Lower lobe of right lung (tissue), 2 donors: Measurements from ENCODE around the gene EDNRB. TPM values are rescaled to one million over a fixed set of nuclear protein-coding genes. Genes with fewer than 3 reads are reported as not detected.

ENCODE experiments used
- ATAC-seq, 2 donors: fragments of 200-7000 bp; cut with Tn5 transposase; one replicate each; pipeline ENCODE4 v1.9.1; 2020 to 2022; ENCODE audit warnings: mild to moderate bottlenecking in 2 of 2, moderate library complexity in 2 of 2
- DNase-seq: peaks from one replicate; pipeline ENCODE4 v3.0.0-alpha.2; 2020
- H3K27ac ChIP-seq: fragments of 200-600 bp; one replicate; pipeline ENCODE4 v1.8.0; 2022
- H3K27me3 ChIP-seq: fragments of 200-600 bp; one replicate; pipeline ENCODE4 v1.8.0; 2022; ENCODE audit warnings: low read depth
- H3K36me3 ChIP-seq: fragments of 200-600 bp; one replicate; pipeline ENCODE4 v1.8.0; 2022; ENCODE audit warnings: mild to moderate bottlenecking
- H3K4me1 ChIP-seq: fragments of 200-600 bp; one replicate; pipeline ENCODE4 v1.8.0; 2022
- H3K4me3 ChIP-seq: fragments of 200-600 bp; one replicate; pipeline ENCODE4 v1.8.0; 2022; ENCODE audit warnings: mild to moderate bottlenecking
- H3K9me3 ChIP-seq: fragments of 200-600 bp; one replicate; pipeline ENCODE4 v1.8.0; 2022
- intact Hi-C: fragments of 100-400 bp; cut with DNase I; formaldehyde crosslinking; loops from one replicate; pipeline ENCODE4 v1.11.0; 2022
- total RNA-seq: library from RNA; stranded (reverse); fragmentation: NEBNext Ultra II Directional; extraction: Animal tissue kit (Norgen Biotek cat#: 25700); gene quantifications from one replicate; pipeline ENCODE4 v1.2.1, GENCODE V29; 2021
- TF ChIP-seq, protein P1 (sequence below): fragments of 200-600 bp; IDR thresholded peaks from one replicate; pipeline ENCODE4 v1.8.0; 2022; ENCODE audit warnings: antibody characterized with exemption, mild to moderate bottlenecking
- donor health status: DM: no; HTN: yes; CAD: no; lungs with severe emphysema.

The EDNRB gene
- total RNA-seq, 1 donor from 2014 or later, result 60.7 TPM

DNA sequence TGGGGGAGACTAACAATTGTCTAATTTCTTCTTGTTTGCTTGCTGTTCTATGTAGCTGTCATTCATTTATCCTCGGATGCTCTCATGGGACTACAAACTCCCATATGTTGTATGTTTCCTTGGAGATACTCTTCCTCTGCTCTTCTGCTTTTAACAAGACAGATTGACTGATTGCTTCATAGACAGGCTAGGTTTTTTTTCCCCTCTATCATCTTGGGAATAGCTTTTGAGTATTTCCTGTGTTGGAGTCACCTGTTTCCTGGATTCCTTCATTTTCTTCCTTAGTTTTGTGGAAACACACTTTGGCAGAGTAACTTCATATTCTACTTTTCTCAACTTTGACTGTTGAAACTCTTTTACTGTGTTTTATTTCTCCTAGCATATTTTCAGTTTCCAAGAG lies 27.6 kb downstream of the EDNRB start:
- no peak overlapping the region for H3K4me3 ChIP-seq
- intact Hi-C loops, result no loop called here
- H3K27ac ChIP-seq, result no peak overlapping the region
- no peak for ATAC-seq
- H3K9me3 ChIP-seq, result no peaks in the 10 kb centered on the region
- no peak for DNase-seq
- no peaks in the 10 kb centered on the region for H3K27me3 ChIP-seq
- H3K4me1 ChIP-seq, result no peaks in the 10 kb centered on the region
- TF ChIP-seq, protein P1, sequence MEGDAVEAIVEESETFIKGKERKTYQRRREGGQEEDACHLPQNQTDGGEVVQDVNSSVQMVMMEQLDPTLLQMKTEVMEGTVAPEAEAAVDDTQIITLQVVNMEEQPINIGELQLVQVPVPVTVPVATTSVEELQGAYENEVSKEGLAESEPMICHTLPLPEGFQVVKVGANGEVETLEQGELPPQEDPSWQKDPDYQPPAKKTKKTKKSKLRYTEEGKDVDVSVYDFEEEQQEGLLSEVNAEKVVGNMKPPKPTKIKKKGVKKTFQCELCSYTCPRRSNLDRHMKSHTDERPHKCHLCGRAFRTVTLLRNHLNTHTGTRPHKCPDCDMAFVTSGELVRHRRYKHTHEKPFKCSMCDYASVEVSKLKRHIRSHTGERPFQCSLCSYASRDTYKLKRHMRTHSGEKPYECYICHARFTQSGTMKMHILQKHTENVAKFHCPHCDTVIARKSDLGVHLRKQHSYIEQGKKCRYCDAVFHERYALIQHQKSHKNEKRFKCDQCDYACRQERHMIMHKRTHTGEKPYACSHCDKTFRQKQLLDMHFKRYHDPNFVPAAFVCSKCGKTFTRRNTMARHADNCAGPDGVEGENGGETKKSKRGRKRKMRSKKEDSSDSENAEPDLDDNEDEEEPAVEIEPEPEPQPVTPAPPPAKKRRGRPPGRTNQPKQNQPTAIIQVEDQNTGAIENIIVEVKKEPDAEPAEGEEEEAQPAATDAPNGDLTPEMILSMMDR, result no peak
- no peaks in the 10 kb centered on the region for H3K36me3 ChIP-seq

DNA sequence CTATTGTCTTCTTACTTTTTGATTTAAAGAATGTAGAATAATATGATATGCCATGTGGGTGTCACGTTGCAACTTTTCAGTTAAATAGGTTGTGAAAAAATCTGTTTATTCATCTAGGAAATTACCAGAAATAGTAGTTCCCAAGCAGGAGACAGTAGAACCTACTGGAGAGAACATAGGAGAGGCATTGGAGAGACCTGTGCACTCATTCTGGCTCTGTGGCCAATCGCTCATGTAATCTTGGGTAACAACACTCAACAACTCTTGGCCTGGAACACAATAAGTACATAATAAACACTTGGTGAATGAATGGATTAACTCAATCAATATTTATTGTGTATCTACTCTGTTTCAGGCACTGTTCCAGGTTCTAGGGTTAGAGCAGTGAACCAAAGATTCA lies 35.3 kb downstream of the EDNRB start:
- no peaks in the 10 kb centered on the region for H3K4me1 ChIP-seq
- no peaks in the 10 kb centered on the region for H3K27me3 ChIP-seq
- intact Hi-C loops, result no loop called here
- peak in 1 of 2 donors; percentile 77 for ATAC-seq
- H3K9me3 ChIP-seq, result no peaks in the 10 kb centered on the region
- H3K27ac ChIP-seq, result no peak overlapping the region
- H3K36me3 ChIP-seq, result no peaks in the 10 kb centered on the region
- TF ChIP-seq, protein P1, result no peak
- H3K4me3 ChIP-seq, result no peak overlapping the region
- no peak for DNase-seq

DNA sequence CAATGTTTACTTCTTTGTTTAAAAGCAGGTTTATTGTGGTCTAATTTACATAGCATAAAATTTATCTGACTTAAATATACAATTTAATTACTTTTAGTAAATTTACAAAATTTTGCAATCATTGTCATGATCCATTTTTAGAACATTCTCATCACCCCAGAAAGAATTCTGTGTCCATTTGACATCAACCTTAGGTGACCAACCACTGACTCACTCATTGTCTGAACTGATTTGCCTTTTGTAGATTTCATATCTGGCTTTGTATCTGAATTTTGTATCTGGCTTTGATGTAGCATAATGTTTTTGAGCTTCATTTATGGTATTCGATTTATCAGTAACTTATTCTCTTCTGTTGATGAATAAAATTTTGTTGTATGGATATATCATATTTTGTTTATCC lies 40.4 kb downstream of the EDNRB start:
- Histone ChIP-seq H3K27ac (no peak overlapping the region), H3K4me1 (no peaks in the 10 kb centered on the region), H3K4me3 (no peak overlapping the region), H3K36me3 (no peaks in the 10 kb centered on the region), H3K9me3 (no peaks in the 10 kb centered on the region), H3K27me3 (no peaks in the 10 kb centered on the region)
- ATAC-seq (no peak), DNase-seq (no peak)
- intact Hi-C loops, result no loop called here
- TF ChIP-seq, protein P1, result no peak

DNA sequence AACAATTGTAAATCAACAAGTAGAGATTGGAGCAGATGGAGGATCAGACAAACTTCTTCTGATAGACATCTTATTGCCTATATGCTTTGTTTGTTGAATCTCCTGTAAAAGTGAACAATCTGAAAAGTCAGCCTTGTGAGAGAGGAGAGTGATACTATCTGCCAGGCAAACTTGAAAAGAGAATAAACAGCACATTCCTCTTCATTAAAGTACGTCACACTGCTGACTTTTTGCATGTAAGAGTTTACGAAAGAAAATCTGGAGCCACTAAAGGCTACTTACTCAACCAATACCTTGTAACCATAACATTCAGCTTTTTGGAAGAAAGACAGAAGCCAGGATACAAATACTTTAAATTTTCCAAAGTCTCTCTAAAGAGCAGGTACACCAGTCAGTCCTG lies 42.5 kb downstream of the EDNRB start:
- Histone ChIP-seq H3K4me3 (no peak overlapping the region), H3K4me1 (no peaks in the 10 kb centered on the region), H3K36me3 (no peaks in the 10 kb centered on the region), H3K27me3 (no peaks in the 10 kb centered on the region), H3K27ac (no peak overlapping the region), H3K9me3 (no peaks in the 10 kb centered on the region)
- TF ChIP-seq, protein P1, result no peak
- ATAC-seq (peak in 1 of 2 donors; percentile 62), DNase-seq (no peak)
- intact Hi-C loops, result no loop called here

DNA sequence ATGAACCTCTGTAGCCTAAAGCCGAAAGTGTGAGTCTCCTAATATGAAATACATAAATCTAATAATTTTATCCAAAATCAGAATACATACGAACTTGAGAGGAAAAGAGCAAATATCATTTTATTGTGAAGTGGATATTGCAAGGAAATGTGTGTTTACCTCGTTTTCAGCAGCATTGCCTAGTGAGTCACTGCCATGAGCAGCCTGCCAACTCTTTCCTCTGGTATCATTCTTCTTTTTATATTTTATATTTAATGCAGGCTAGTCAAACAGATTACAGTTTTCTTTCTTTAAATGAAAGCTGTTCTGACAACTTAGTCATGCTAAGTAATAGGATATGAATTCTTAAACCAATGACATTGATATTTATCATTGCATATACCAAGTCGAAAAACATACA lies 44.2 kb downstream of the EDNRB start:
- no peak overlapping the region for H3K27ac ChIP-seq
- H3K36me3 ChIP-seq, result no peaks in the 10 kb centered on the region
- ATAC-seq, result peak in 1 of 2 donors; percentile 41
- H3K4me3 ChIP-seq, result no peak overlapping the region
- H3K9me3 ChIP-seq, result no peaks in the 10 kb centered on the region
- TF ChIP-seq, protein P1, result no peak
- no peaks in the 10 kb centered on the region for H3K4me1 ChIP-seq
- H3K27me3 ChIP-seq, result no peaks in the 10 kb centered on the region
- no peak for DNase-seq
- intact Hi-C loops, result no loop called here

DNA sequence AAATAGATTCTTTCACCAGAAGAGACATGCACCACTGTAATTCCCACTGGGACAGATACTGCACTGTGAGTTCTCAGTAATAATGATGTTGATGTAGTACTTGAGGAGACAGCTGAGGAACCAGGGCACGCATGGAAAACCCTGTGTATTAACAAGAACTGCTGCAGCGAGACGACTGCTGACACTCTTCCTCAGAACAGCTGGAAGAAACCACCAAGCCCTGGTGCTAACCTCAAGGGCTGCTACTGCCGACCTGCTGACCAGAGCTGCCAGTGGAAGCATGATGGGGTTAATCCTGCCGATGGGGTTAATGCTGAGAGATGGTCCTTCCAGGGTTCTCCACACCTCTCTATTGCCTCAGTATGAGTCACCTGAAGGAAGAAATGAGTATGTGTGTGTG lies 45.6 kb downstream of the EDNRB start:
- no peak overlapping the region for H3K27ac ChIP-seq
- no peak overlapping the region for H3K4me3 ChIP-seq
- intact Hi-C loops, result no loop called here
- ATAC-seq (no peak), DNase-seq (no peak)
- TF ChIP-seq, protein P1, result no peak
- H3K27me3 ChIP-seq, result no peaks in the 10 kb centered on the region
- no peaks in the 10 kb centered on the region for H3K4me1 ChIP-seq
- no peaks in the 10 kb centered on the region for H3K9me3 ChIP-seq
- no peaks in the 10 kb centered on the region for H3K36me3 ChIP-seq
